ENCODE measurements around the gene CLDN15.

The CLDN15 gene

GRCh38 chr7:101251871-101252659 is 14.5 kb upstream of the CLDN15 start:
- no peak for TF ChIP-seq CTCF (conservative IDR thresholded peaks at IDR 0.05; ENCODE audit: low read length)
- peak; percentile 98 for DNase-seq (ENCODE audit: low read depth)
- peak overlapping the region; percentile 98 for H3K4me3 ChIP-seq (ENCODE audit: low read length)

GRCh38 chr7:101250324-101250723 is 12.7 kb upstream of the CLDN15 start:
- DNase-seq (ENCODE audit: low read depth), result no peak
- H3K4me3 ChIP-seq (ENCODE audit: low read length), result no peak overlapping the region
- no peak for TF ChIP-seq CTCF (conservative IDR thresholded peaks at IDR 0.05; ENCODE audit: low read length)

- no peak for TF ChIP-seq CTCF (conservative IDR thresholded peaks at IDR 0.05; ENCODE audit: low read length)
- no peak overlapping the region for H3K4me3 ChIP-seq (ENCODE audit: low read length)
- DNase-seq (ENCODE audit: low read depth), result no peak
These were observed 10.7 kb upstream of the CLDN15 start for GRCh38 chr7:101248276-101248675.

- no peak for DNase-seq (ENCODE audit: low read depth)
- no peak for TF ChIP-seq CTCF (conservative IDR thresholded peaks at IDR 0.05; ENCODE audit: low read length)
These were observed 7.6 kb upstream of the CLDN15 start for GRCh38 chr7:101245147-101245668.

GRCh38 chr7:101244375-101245146 is 7.0 kb upstream of the CLDN15 start, which contains the start of gene FIS1:
Gene FIS1, minus strand, starts transcription at chr7:101245081. Its CDS starts 77 bp downstream, at chr7:101245004.
- peak within 1 kb of the TSS; percentile 100 for H3K4me3 ChIP-seq (ENCODE audit: low read length)
- TF ChIP-seq CTCF (conservative IDR thresholded peaks at IDR 0.05; ENCODE audit: low read length), result peak; percentile 74
- peak; percentile 84 for DNase-seq (ENCODE audit: low read depth)

More at GRCh38 chr7:101245147-101245668, 7.6 kb upstream of the CLDN15 start:
- H3K4me3 ChIP-seq (ENCODE audit: low read length), result peak overlapping the region; percentile 100

- peak; percentile 43 for DNase-seq (ENCODE audit: low read depth)
- TF ChIP-seq CTCF (conservative IDR thresholded peaks at IDR 0.05; ENCODE audit: low read length), result no peak
- peak overlapping the region; percentile 100 for H3K4me3 ChIP-seq (ENCODE audit: low read length)
These were observed 6.2 kb upstream of the CLDN15 start for GRCh38 chr7:101243646-101244374.

Data from AG10803 (cell line).